Subcutaneous abdominal adipose tissue (tissue), 5 donors: ENCODE results near the gene UBE4B.
"Not testable (repeated sequence)": the region's sequence is repeated elsewhere in the genome, so short reads cannot be mapped to it uniquely, and the experiment has no call there.

Experiments used
- H3K27ac ChIP-seq: one replicate; pipeline ENCODE4 v1.7.0; 2013; ENCODE audit warnings: low read depth, mild to moderate bottlenecking, inconsistent platforms, low read length, moderate library complexity
- H3K27me3 ChIP-seq, 5 donors: one replicate each; pipeline ENCODE4 v1.7.0; 2013; ENCODE audit warnings: low read length in 5 of 5, inconsistent platforms in 1 of 5; ENCODE audit not compliant: control insufficient read depth in 5 of 5, insufficient read depth in 4 of 5
- H3K36me3 ChIP-seq, 5 donors: one replicate each; pipeline ENCODE4 v1.7.0; 2013; ENCODE audit warnings: low read length in 5 of 5; ENCODE audit not compliant: control insufficient read depth in 5 of 5, insufficient read depth in 5 of 5
- H3K4me1 ChIP-seq, 5 donors: one replicate each; pipeline ENCODE4 v1.7.0; 2013; ENCODE audit warnings: low read length in 5 of 5, mild to moderate bottlenecking in 3 of 5, moderate library complexity in 1 of 5; ENCODE audit not compliant: control insufficient read depth in 5 of 5, insufficient read depth in 5 of 5
- H3K4me3 ChIP-seq, 5 donors: one replicate each; pipeline ENCODE4 v1.7.0; 2013; ENCODE audit warnings: low read length in 5 of 5, low read depth in 1 of 5
- H3K9ac ChIP-seq, 5 donors: one replicate each; pipeline ENCODE4 v1.7.0; 2013; ENCODE audit warnings: low read length in 5 of 5, mild to moderate bottlenecking in 4 of 5, moderate library complexity in 3 of 5
- H3K9me3 ChIP-seq, 5 donors: one replicate each; pipeline ENCODE4 v1.7.0; 2013; ENCODE audit warnings: low read length in 5 of 5; ENCODE audit not compliant: control insufficient read depth in 5 of 5
- donor health status: healthy.
- donor health status: healthy.
- donor health status: healthy.
- donor health status: healthy.
- donor health status: healthy.

Gene UBE4B

GRCh38 chr1:10065344-10065685 lies 32.6 kb downstream of the UBE4B start:
- H3K27ac ChIP-seq = no peak overlapping the region
- no peak overlapping the region for H3K9ac ChIP-seq
- peaks cover 2 to 31% (median 19%) of the 10 kb centered on the region in 5 donors for H3K4me1 ChIP-seq

GRCh38 chr1:10065760-10066159 lies 33.0 kb downstream of the UBE4B start:
- no peak overlapping the region for H3K9ac ChIP-seq

More at GRCh38 chr1:10065344-10065685, 32.6 kb downstream of the UBE4B start:
- Histone ChIP-seq H3K9me3 (no peaks in the 10 kb centered on the region), H3K27me3 (no peaks in the 10 kb centered on the region), H3K4me3 (no peak overlapping the region), H3K36me3 (no peaks in the 10 kb centered on the region)

GRCh38 chr1:10068605-10069294 lies 36.0 kb downstream of the UBE4B start:
- H3K27me3 ChIP-seq = no peaks in the 10 kb centered on the region
- H3K27ac ChIP-seq = no peak overlapping the region
- H3K36me3 ChIP-seq = peaks cover 0 to 8% (median 2%) of the 10 kb centered on the region in 5 donors
- H3K4me3 ChIP-seq = no peak overlapping the region
- no peak overlapping the region for H3K9ac ChIP-seq
- peaks cover 2 to 31% (median 19%) of the 10 kb centered on the region in 5 donors for H3K4me1 ChIP-seq
- H3K9me3 ChIP-seq = no peaks in the 10 kb centered on the region

More at GRCh38 chr1:10065760-10066159, 33.0 kb downstream of the UBE4B start:
- peaks cover 2 to 31% (median 19%) of the 10 kb centered on the region in 5 donors for H3K4me1 ChIP-seq
- H3K36me3 ChIP-seq = no peaks in the 10 kb centered on the region
- no peak overlapping the region for H3K27ac ChIP-seq
- no peak overlapping the region for H3K4me3 ChIP-seq
- no peaks in the 10 kb centered on the region for H3K27me3 ChIP-seq
- no peaks in the 10 kb centered on the region for H3K9me3 ChIP-seq

GRCh38 chr1:10070206-10070605 lies 37.4 kb downstream of the UBE4B start:
- Histone ChIP-seq H3K4me1 (peaks cover 0 to 22% (median 20%) of the 10 kb centered on the region in 5 donors), H3K27me3 (no peaks in the 10 kb centered on the region), H3K36me3 (peaks cover 0 to 13% (median 9%) of the 10 kb centered on the region in 5 donors), H3K9ac (no peak overlapping the region), H3K27ac (no peak overlapping the region), H3K9me3 (no peaks in the 10 kb centered on the region), H3K4me3 (no peak overlapping the region)

GRCh38 chr1:10071640-10072039 lies 38.9 kb downstream of the UBE4B start:
- Histone ChIP-seq H3K36me3 (peaks cover 0 to 16% (median 9%) of the 10 kb centered on the region in 5 donors), H3K4me3 (no peak overlapping the region), H3K4me1 (peaks cover 0 to 16% (median 9%) of the 10 kb centered on the region in 5 donors), H3K27me3 (no peaks in the 10 kb centered on the region), H3K9me3 (no peaks in the 10 kb centered on the region), H3K27ac (no peak overlapping the region), H3K9ac (no peak overlapping the region)

GRCh38 chr1:10073371-10073770 lies 40.6 kb downstream of the UBE4B start:
- H3K36me3 ChIP-seq = peaks cover 0 to 23% (median 11%) of the 10 kb centered on the region in 5 donors
- H3K9ac ChIP-seq, H3K9me3 ChIP-seq, H3K27me3 ChIP-seq, H3K27ac ChIP-seq, H3K4me3 ChIP-seq, H3K4me1 ChIP-seq: not testable (repeated sequence)

GRCh38 chr1:10074059-10074851 lies 41.5 kb downstream of the UBE4B start:
- no peaks in the 10 kb centered on the region for H3K9me3 ChIP-seq
- H3K9ac ChIP-seq = no peak overlapping the region
- no peak overlapping the region for H3K27ac ChIP-seq
- H3K4me1 ChIP-seq = peaks cover 0 to 7% (median 4%) of the 10 kb centered on the region in 5 donors
- no peaks in the 10 kb centered on the region for H3K27me3 ChIP-seq
- peaks cover 0 to 23% (median 11%) of the 10 kb centered on the region in 5 donors for H3K36me3 ChIP-seq
- no peak overlapping the region for H3K4me3 ChIP-seq

GRCh38 chr1:10074852-10075730 lies 42.3 kb downstream of the UBE4B start:
- Histone ChIP-seq H3K36me3 (peaks cover 0 to 23% (median 11%) of the 10 kb centered on the region in 5 donors), H3K9me3 (no peaks in the 10 kb centered on the region), H3K4me3 (no peak overlapping the region), H3K27ac (no peak overlapping the region), H3K4me1 (peaks cover 0 to 7% (median 3%) of the 10 kb centered on the region in 5 donors), H3K9ac (no peak overlapping the region), H3K27me3 (no peaks in the 10 kb centered on the region)

- H3K36me3 ChIP-seq = peaks cover 3 to 23% (median 14%) of the 10 kb centered on the region in 5 donors
- H3K9ac ChIP-seq = no peak overlapping the region
- no peak overlapping the region for H3K4me3 ChIP-seq
- peaks cover 0 to 7% (median 3%) of the 10 kb centered on the region in 5 donors for H3K4me1 ChIP-seq
- H3K9me3 ChIP-seq = no peaks in the 10 kb centered on the region
- H3K27me3 ChIP-seq = no peaks in the 10 kb centered on the region
- no peak overlapping the region for H3K27ac ChIP-seq
These were observed 43.0 kb downstream of the UBE4B start for GRCh38 chr1:10075732-10076131.
